ENCODE data around the gene PARVG.

- TF ChIP-seq CTCF (IDR thresholded peaks at IDR 0.05; ENCODE audit: low read length) (no peak), EZH2phosphoT487 (IDR thresholded peaks at IDR 0.05; ENCODE audit: low read length) (no peak), EZH2 (optimal IDR thresholded peaks at IDR 0.05; ENCODE audit: low read depth, low read length) (no peak)
Measured at GRCh38 chr22:44131989-44132685, 48.6 kb upstream of the PARVG start.
